ENCODE data around the gene AFF4. TPM values are rescaled to one million over a fixed set of nuclear protein-coding genes. Genes with fewer than 3 reads are reported as not detected.

AFF4 gene
- total and polyA plus RNA-seq, 12 donors, result 9.7 to 158 (median 83.0) TPM

DNA sequence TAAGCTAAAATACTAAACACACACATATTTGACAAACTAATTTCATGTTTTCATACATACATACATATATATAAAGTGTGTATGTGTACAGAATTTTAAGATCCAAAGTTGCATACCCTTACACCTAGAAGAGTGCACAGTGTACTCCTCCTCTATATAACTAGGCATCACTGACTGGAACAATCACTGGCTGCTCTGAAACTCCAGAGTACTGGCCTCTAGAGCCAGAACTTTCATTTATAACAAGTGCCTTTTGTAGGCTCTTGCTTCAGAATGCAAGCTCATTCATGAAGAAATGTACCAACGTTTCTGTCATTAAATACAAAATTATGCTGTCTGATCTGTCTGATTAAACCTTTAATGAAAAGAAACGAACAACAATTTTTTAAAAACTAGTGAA, 86.0 kb downstream of the AFF4 start:
- Histone ChIP-seq H3K4me3 (no peak overlapping the region), H3K9me3 (replicated peaks in 1 of 3) (no peaks in the 10 kb centered on the region), H3K27ac (no peak overlapping the region), H3K4me1 (replicated peaks in 1 of 2) (no peaks in the 10 kb centered on the region), H3K27me3 (no peaks in the 10 kb centered on the region), H3K36me3 (replicated peaks in 1 of 2) (peaks cover 0 to 64% of the 10 kb centered on the region in 2 donors)
- DNase-seq, result no peak
- intact Hi-C loops (cut with DNase I), result no loop called here
- TF ChIP-seq, protein P1, sequence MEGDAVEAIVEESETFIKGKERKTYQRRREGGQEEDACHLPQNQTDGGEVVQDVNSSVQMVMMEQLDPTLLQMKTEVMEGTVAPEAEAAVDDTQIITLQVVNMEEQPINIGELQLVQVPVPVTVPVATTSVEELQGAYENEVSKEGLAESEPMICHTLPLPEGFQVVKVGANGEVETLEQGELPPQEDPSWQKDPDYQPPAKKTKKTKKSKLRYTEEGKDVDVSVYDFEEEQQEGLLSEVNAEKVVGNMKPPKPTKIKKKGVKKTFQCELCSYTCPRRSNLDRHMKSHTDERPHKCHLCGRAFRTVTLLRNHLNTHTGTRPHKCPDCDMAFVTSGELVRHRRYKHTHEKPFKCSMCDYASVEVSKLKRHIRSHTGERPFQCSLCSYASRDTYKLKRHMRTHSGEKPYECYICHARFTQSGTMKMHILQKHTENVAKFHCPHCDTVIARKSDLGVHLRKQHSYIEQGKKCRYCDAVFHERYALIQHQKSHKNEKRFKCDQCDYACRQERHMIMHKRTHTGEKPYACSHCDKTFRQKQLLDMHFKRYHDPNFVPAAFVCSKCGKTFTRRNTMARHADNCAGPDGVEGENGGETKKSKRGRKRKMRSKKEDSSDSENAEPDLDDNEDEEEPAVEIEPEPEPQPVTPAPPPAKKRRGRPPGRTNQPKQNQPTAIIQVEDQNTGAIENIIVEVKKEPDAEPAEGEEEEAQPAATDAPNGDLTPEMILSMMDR (IDR thresholded peaks at IDR 0.05), result no peak
- TF ChIP-seq POLR2A (IDR thresholded peaks at IDR 0.05), result no peak
- 70 to 77% (median 75%) methylated on average over 2 of the region's 2 CpGs for WGBS, 4 donors

- TF ChIP-seq POLR2A (IDR thresholded peaks at IDR 0.05), result no peak
- TF ChIP-seq, protein P1 (IDR thresholded peaks at IDR 0.05), result no peak
- no peaks in the 10 kb centered on the region for H3K4me1 ChIP-seq (replicated peaks in 1 of 2)
- peaks cover 0 to 58% of the 10 kb centered on the region in 2 donors for H3K36me3 ChIP-seq (replicated peaks in 1 of 2)
- no peaks in the 10 kb centered on the region for H3K9me3 ChIP-seq (replicated peaks in 1 of 3)
- no peak overlapping the region for H3K4me3 ChIP-seq
- no peak overlapping the region for H3K27ac ChIP-seq
- intact Hi-C loops (cut with DNase I), result no loop called here
- DNase-seq, result no peak
- 88 to 92% (median 91%) methylated on average over 1 of the region's 1 CpG for WGBS, 4 donors
- no peaks in the 10 kb centered on the region for H3K27me3 ChIP-seq
These were observed 87.2 kb downstream of the AFF4 start for GRCh38 chr5:132876020-132876759.

DNA sequence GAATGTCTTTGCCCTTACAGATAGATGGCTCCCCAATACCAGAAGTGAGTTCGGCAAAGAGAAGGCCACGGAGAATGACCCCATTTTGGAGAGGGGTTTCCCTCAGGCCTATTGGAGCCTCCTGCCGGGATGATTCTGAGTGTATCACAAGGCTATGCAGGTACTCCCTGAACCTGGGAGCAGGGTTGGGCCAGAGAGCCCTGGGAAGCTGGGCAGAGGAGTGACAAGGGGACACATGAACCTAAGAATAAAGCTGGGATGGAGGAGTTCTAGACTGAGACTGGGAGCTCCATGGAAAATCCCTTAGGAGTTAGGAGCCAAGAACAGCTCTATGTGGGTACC, 89.5 kb downstream of the AFF4 start:
- Histone ChIP-seq H3K4me1 (replicated peaks in 1 of 2) (no peaks in the 10 kb centered on the region), H3K4me3 (no peak overlapping the region), H3K27me3 (no peaks in the 10 kb centered on the region), H3K27ac (no peak overlapping the region), H3K9me3 (replicated peaks in 1 of 3) (no peaks in the 10 kb centered on the region), H3K36me3 (replicated peaks in 1 of 2) (peaks cover 0 to 48% of the 10 kb centered on the region in 2 donors)
- intact Hi-C loops (cut with DNase I), result no loop called here
- DNase-seq, result no peak
- TF ChIP-seq, protein P1 (IDR thresholded peaks at IDR 0.05), result no peak
- no peak for TF ChIP-seq POLR2A (IDR thresholded peaks at IDR 0.05)
- WGBS, 4 donors, result 95 to 100% (median 97%) methylated on average over 3 of the region's 3 CpGs

DNA sequence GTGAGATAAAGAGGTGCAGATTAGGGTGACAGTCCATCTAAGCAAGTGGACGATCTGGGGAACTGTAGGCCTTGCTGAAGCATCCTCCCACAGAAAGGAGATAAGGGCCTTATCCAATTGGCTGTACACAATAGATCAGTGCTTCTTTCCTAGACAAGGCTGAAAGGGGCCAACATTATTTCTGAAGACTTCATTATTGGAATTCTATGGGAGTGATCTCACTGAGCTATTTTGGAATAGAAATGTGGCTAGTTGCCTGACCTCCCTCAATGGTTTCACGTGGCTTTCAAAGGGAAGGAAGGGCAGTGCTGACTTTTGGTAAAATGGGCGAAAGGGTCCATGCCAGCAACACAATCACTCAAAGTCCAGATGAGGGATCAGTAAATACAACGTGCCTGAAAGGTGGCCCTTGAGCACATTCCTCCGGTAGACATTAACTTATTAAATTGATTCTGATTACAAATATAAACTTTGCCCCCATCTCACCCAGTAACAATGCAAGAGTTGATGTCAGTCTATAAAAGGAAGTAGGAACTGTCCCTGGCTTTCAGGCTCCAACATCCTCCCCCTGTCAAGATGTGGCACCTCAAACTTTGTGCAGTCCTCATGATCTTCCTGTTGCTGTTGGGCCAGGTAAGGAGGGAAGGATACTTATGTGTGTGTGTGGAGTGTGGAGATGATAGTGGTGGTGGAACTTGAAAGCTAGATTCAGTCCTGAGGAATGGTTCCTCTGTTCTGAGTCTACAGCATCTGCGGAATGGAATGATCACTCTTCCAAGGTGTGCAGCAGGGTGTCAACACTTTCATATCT, 90.1 kb downstream of the AFF4 start, which contains the start of gene LEAP2:
TSS of gene LEAP2 (plus strand) at position 550 of the 811 bp plus-strand sequence. CDS start at position 577, 27 bp downstream.
- Histone ChIP-seq H3K27me3 (no peaks in the 10 kb centered on the region), H3K4me1 (replicated peaks in 1 of 2) (no peaks in the 10 kb centered on the region), H3K36me3 (replicated peaks in 1 of 2) (peaks cover 0 to 49% of the 10 kb centered on the region in 2 donors), H3K27ac (no peak within 1 kb of the TSS), H3K4me3 (no peak within 1 kb of the TSS), H3K9me3 (replicated peaks in 1 of 3) (no peaks in the 10 kb centered on the region)
- no peak for DNase-seq
- WGBS, 4 donors, result 74 to 84% (median 84%) methylated on average over 6 of the region's 6 CpGs
- TF ChIP-seq, protein P1 (IDR thresholded peaks at IDR 0.05), result no peak
- no peak for TF ChIP-seq POLR2A (IDR thresholded peaks at IDR 0.05)
- intact Hi-C loops (cut with DNase I), result no loop called here
